HepG2 (cell line): ENCODE data around the gene HORMAD2. TPM values are rescaled to one million over a fixed set of nuclear protein-coding genes. Genes with fewer than 3 reads are reported as not detected.

ENCODE experiments used
- ARHGAP35 ChIP-seq: sonication (generic); formaldehyde crosslinking; IDR thresholded peaks from 2 replicates; pipeline ENCODE4 v1.9.0; 2022; ENCODE audit warnings: mild to moderate bottlenecking, inconsistent platforms, moderate library complexity, missing genetic modification reagents, borderline replicate concordance
- ATF1 ChIP-seq: IDR thresholded peaks from 2 replicates; pipeline ENCODE4 v1.6.1; 2016; ENCODE audit warnings: mild to moderate bottlenecking, control low read depth
- CBX1 ChIP-seq: IDR thresholded peaks from one replicate; pipeline ENCODE4 v1.6.1; 2016; ENCODE audit warnings: antibody characterized with exemption, low read depth
- EED ChIP-seq: sonication (generic); formaldehyde crosslinking; IDR thresholded peaks from 2 replicates; pipeline ENCODE4 v1.5.0; 2020; ENCODE audit warnings: mild to moderate bottlenecking, missing genetic modification reagents
- FOXC1 ChIP-seq: sonication (generic); formaldehyde crosslinking; IDR thresholded peaks from 2 replicates; pipeline ENCODE4 v1.8.0; 2022; ENCODE audit warnings: mild to moderate bottlenecking, missing genetic modification reagents, borderline replicate concordance
- HES4 ChIP-seq: sonication (generic); formaldehyde crosslinking; IDR thresholded peaks from 2 replicates; pipeline ENCODE4 v1.9.0; 2021; ENCODE audit warnings: mild to moderate bottlenecking, missing genetic modification reagents, borderline replicate concordance
- HNF4A ChIP-seq: sonication (generic); formaldehyde crosslinking; IDR thresholded peaks from 2 replicates; pipeline ENCODE4 v1.4.0; 2020; ENCODE audit warnings: missing genetic modification reagents
- KDM6A ChIP-seq: IDR thresholded peaks from 2 replicates; pipeline ENCODE4 v1.6.1; 2016; ENCODE audit warnings: low read depth
- NFYC ChIP-seq: IDR thresholded peaks from 2 replicates; pipeline ENCODE4 v1.6.1; 2016; ENCODE audit warnings: missing genetic modification reagents, missing compliant biosample characterization
- PHF5A ChIP-seq: IDR thresholded peaks from one replicate; pipeline ENCODE4 v1.6.1; 2018; ENCODE audit warnings: low read depth, missing genetic modification reagents; ENCODE audit not compliant: unreplicated experiment
- SALL2 ChIP-seq: sonication (generic); formaldehyde crosslinking; IDR thresholded peaks from 2 replicates; pipeline ENCODE4 v1.8.1; 2023; ENCODE audit warnings: mild to moderate bottlenecking, missing genetic modification reagents, inconsistent platforms
- TOE1 ChIP-seq: sonication (generic); formaldehyde crosslinking; IDR thresholded peaks from 2 replicates; pipeline ENCODE4 v1.4.0; 2020; ENCODE audit warnings: mild to moderate bottlenecking, missing genetic modification reagents
- ZFP36L2 ChIP-seq: sonication (generic); formaldehyde crosslinking; IDR thresholded peaks from 2 replicates; pipeline ENCODE4 v1.4.0; 2020; ENCODE audit warnings: missing genetic modification reagents
- ZKSCAN8 ChIP-seq: IDR thresholded peaks from 2 replicates; pipeline ENCODE4 v1.6.1; 2016; ENCODE audit warnings: borderline replicate concordance, missing genetic modification reagents, missing compliant biosample characterization
- ZNF230 ChIP-seq: sonication (generic); formaldehyde crosslinking; IDR thresholded peaks from 2 replicates; pipeline ENCODE4 v1.4.0; 2020; ENCODE audit warnings: mild to moderate bottlenecking, missing genetic modification reagents
- ZNF460 ChIP-seq: sonication (generic); formaldehyde crosslinking; IDR thresholded peaks from 2 replicates; pipeline ENCODE4 v1.5.1; 2020; ENCODE audit warnings: missing genetic modification reagents, mild to moderate bottlenecking, borderline replicate concordance
- ZNF563 ChIP-seq: sonication (generic); formaldehyde crosslinking; IDR thresholded peaks from 2 replicates; pipeline ENCODE4 v1.8.0; 2022; ENCODE audit warnings: mild to moderate bottlenecking, moderate library complexity, missing genetic modification reagents
- polyA plus RNA-seq, 8 experiments: library from polyadenylated mRNA; depleted of rRNA in 3 of 8; stranded (reverse) in 7 of 8; unstranded in 1 of 8; fragments of >200 nt; fragmentation: Illumina TruSeq in 4 of 8; extraction: Trizol in 4 of 8; gene quantifications; 2 replicates each; pipeline versions ENCODE4 v1.2.1 to v1.2.3, GENCODE V29; 2011 to 2016; ENCODE audit warnings: low read depth in 4 of 8, missing spikeins in 1 of 8, mixed read lengths in 1 of 8; ENCODE audit not compliant: insufficient read depth in 1 of 8
- total RNA-seq, 5 experiments: library from RNA; depleted of rRNA; stranded (reverse); fragments of >200 nt; fragmentation: Illumina TruSeq; extraction: Trizol; gene quantifications; 2 replicates each; pipeline ENCODE4 v1.2.3, GENCODE V29; 2016; ENCODE audit warnings: low read depth in 1 of 5
- TF ChIP-seq, protein P1 (sequence below): sonication (generic); formaldehyde crosslinking; IDR thresholded peaks from 2 replicates; pipeline ENCODE4 v1.4.0; 2020; ENCODE audit warnings: missing genetic modification reagents
- TF ChIP-seq, protein P2 (sequence below): sonication (generic); formaldehyde crosslinking; IDR thresholded peaks from 2 replicates; pipeline ENCODE4 v1.5.0; 2020; ENCODE audit warnings: missing genetic modification reagents
- TF ChIP-seq, protein P3 (sequence below), 2 experiments: sonication (generic) in 1 of 2; formaldehyde crosslinking in 1 of 2; IDR thresholded peaks; 2 replicates each; pipeline versions ENCODE4 v1.4.0 to v1.6.1; 2018 to 2020; ENCODE audit warnings: missing genetic modification reagents in 2 of 2, borderline replicate concordance in 1 of 2, low read depth in 1 of 2, mild to moderate bottlenecking in 1 of 2, missing biosample characterization in 1 of 2
- TF ChIP-seq, protein P4 (sequence below): sonication (generic); formaldehyde crosslinking; IDR thresholded peaks from 2 replicates; pipeline ENCODE4 v1.4.0; 2020; ENCODE audit warnings: mild to moderate bottlenecking, missing genetic modification reagents
- TF ChIP-seq, protein P5 (sequence below): sonication (generic); formaldehyde crosslinking; IDR thresholded peaks from 2 replicates; pipeline ENCODE4 v1.4.0; 2020; ENCODE audit warnings: missing genetic modification reagents; ENCODE audit errors: not compliant biosample characterization
- TF ChIP-seq, protein P6 (sequence below): sonication (generic); formaldehyde crosslinking; IDR thresholded peaks from 2 replicates; pipeline ENCODE4 v1.4.0; 2020; ENCODE audit warnings: missing genetic modification reagents
- TF ChIP-seq, protein P7 (sequence below): sonication (generic); formaldehyde crosslinking; IDR thresholded peaks from 2 replicates; pipeline ENCODE4 v1.8.1; 2022; ENCODE audit warnings: low read depth, mild to moderate bottlenecking, missing genetic modification reagents

Gene HORMAD2
- total and polyA plus RNA-seq, 2 of the 13 experiments (the other 11 are each of a cell fraction or from before 2014, with no cell fraction given): not detected

DNA sequence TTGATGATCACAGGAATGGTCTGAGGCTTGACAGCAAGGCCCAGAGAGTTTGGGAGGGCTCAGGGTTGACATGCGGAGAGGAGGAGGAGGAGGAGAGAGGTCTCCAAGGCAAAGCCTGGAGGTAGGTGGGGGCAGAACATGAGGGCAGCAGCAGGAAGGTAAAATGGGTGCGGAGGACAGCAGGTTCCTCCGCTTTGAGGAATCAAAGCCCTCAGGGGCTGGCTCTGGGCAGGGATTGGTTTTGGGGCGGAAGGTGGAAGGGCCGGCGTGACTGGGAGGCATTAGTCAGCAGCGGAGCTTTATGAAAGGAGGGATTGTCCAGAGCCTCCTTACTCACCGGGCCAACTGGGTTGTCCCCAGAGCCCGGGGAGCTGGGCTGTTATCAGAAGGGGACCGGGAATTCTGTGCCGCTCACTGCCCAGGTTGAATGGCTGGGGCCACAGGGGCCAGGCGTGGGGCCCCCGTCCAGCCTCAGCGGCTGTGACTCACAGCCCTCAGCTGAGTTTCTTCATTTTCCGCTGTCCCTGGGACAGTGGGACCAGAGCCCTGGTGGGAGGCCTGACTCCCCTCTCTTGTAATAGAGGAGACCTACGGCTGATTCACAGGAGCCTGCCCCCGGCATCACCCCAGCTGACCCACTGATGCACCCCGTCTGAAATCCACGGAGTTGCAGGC lies 130.1 kb downstream of the HORMAD2 start (continued):
- TF ChIP-seq ZKSCAN8 (CRISPR knock-in tag): peak; percentile 61; the same call in 1 of the 2 replicates
- TF ChIP-seq HNF4A (CRISPR knock-in tag): no peak
- TF ChIP-seq, protein P1, sequence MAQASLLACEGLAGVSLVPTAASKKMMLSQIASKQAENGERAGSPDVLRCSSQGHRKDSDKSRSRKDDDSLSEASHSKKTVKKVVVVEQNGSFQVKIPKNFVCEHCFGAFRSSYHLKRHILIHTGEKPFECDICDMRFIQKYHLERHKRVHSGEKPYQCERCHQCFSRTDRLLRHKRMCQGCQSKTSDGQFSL: no peak
- TF ChIP-seq, protein P2, sequence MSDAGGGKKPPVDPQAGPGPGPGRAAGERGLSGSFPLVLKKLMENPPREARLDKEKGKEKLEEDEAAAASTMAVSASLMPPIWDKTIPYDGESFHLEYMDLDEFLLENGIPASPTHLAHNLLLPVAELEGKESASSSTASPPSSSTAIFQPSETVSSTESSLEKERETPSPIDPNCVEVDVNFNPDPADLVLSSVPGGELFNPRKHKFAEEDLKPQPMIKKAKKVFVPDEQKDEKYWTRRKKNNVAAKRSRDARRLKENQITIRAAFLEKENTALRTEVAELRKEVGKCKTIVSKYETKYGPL: no peak
- TF ChIP-seq, protein P3, sequence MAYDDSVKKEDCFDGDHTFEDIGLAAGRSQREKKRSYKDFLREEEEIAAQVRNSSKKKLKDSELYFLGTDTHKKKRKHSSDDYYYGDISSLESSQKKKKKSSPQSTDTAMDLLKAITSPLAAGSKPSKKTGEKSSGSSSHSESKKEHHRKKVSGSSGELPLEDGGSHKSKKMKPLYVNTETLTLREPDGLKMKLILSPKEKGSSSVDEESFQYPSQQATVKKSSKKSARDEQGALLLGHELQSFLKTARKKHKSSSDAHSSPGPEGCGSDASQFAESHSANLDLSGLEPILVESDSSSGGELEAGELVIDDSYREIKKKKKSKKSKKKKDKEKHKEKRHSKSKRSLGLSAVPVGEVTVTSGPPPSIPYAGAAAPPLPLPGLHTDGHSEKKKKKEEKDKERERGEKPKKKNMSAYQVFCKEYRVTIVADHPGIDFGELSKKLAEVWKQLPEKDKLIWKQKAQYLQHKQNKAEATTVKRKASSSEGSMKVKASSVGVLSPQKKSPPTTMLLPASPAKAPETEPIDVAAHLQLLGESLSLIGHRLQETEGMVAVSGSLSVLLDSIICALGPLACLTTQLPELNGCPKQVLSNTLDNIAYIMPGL (CRISPR knock-in tag; IDR thresholded peaks at IDR 0.05; ENCODE audit: borderline replicate concordance in 1 of 2, low read depth in 1 of 2): no peak
- TF ChIP-seq ZFP36L2 (CRISPR knock-in tag): no peak
- no peak for TF ChIP-seq EED (CRISPR knock-in tag)
- no peak for TF ChIP-seq PHF5A
- no peak for TF ChIP-seq ARHGAP35 (CRISPR knock-in tag)
- TF ChIP-seq KDM6A (CRISPR knock-in tag): no peak
- TF ChIP-seq, protein P4, sequence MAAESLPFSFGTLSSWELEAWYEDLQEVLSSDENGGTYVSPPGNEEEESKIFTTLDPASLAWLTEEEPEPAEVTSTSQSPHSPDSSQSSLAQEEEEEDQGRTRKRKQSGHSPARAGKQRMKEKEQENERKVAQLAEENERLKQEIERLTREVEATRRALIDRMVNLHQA: no peak
- TF ChIP-seq TOE1 (CRISPR knock-in tag): no peak
- TF ChIP-seq NFYC (CRISPR knock-in tag): no peak
- TF ChIP-seq, protein P5, sequence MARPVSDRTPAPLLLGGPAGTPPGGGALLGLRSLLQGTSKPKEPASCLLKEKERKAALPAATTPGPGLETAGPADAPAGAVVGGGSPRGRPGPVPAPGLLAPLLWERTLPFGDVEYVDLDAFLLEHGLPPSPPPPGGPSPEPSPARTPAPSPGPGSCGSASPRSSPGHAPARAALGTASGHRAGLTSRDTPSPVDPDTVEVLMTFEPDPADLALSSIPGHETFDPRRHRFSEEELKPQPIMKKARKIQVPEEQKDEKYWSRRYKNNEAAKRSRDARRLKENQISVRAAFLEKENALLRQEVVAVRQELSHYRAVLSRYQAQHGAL: no peak
- no peak; the same call in 1 of the 2 replicates for TF ChIP-seq SALL2 (CRISPR knock-in tag)
- TF ChIP-seq ZNF563 (CRISPR knock-in tag): no peak
- TF ChIP-seq, protein P6, sequence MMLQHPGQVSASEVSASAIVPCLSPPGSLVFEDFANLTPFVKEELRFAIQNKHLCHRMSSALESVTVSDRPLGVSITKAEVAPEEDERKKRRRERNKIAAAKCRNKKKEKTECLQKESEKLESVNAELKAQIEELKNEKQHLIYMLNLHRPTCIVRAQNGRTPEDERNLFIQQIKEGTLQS (CRISPR knock-in tag): no peak; the same call in none of the 2 replicates
- no peak for TF ChIP-seq ZNF460
- TF ChIP-seq ATF1 (CRISPR knock-in tag): no peak
- TF ChIP-seq FOXC1 (CRISPR knock-in tag): no peak
- no peak for TF ChIP-seq CBX1
- no peak for TF ChIP-seq HES4 (CRISPR knock-in tag)
- TF ChIP-seq, protein P7, sequence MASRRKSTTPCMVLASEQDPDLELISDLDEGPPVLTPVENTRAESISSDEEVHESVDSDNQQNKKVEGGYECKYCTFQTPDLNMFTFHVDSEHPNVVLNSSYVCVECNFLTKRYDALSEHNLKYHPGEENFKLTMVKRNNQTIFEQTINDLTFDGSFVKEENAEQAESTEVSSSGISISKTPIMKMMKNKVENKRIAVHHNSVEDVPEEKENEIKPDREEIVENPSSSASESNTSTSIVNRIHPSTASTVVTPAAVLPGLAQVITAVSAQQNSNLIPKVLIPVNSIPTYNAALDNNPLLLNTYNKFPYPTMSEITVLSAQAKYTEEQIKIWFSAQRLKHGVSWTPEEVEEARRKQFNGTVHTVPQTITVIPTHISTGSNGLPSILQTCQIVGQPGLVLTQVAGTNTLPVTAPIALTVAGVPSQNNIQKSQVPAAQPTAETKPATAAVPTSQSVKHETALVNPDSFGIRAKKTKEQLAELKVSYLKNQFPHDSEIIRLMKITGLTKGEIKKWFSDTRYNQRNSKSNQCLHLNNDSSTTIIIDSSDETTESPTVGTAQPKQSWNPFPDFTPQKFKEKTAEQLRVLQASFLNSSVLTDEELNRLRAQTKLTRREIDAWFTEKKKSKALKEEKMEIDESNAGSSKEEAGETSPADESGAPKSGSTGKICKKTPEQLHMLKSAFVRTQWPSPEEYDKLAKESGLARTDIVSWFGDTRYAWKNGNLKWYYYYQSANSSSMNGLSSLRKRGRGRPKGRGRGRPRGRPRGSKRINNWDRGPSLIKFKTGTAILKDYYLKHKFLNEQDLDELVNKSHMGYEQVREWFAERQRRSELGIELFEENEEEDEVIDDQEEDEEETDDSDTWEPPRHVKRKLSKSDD: no peak
- TF ChIP-seq ZNF230: no peak
